A549 treated with Hydrocortisone at 1 μM for 4 hours (cell line): ENCODE measurements around the gene FMO2. TPM values are rescaled to one million over a fixed set of nuclear protein-coding genes. Genes with fewer than 3 reads are reported as not detected.

Experiments used
- total RNA-seq: library from RNA; stranded (reverse); fragments of 200-300 nt; extraction: Qiagen RNA extraction; gene quantifications from 5 replicates; pipeline ENCODE4 v1.2.3, GENCODE V29; 2022

FMO2 gene, protein sequence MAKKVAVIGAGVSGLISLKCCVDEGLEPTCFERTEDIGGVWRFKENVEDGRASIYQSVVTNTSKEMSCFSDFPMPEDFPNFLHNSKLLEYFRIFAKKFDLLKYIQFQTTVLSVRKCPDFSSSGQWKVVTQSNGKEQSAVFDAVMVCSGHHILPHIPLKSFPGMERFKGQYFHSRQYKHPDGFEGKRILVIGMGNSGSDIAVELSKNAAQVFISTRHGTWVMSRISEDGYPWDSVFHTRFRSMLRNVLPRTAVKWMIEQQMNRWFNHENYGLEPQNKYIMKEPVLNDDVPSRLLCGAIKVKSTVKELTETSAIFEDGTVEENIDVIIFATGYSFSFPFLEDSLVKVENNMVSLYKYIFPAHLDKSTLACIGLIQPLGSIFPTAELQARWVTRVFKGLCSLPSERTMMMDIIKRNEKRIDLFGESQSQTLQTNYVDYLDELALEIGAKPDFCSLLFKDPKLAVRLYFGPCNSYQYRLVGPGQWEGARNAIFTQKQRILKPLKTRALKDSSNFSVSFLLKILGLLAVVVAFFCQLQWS
- not detected in 5 replicates for total RNA-seq

DNA sequence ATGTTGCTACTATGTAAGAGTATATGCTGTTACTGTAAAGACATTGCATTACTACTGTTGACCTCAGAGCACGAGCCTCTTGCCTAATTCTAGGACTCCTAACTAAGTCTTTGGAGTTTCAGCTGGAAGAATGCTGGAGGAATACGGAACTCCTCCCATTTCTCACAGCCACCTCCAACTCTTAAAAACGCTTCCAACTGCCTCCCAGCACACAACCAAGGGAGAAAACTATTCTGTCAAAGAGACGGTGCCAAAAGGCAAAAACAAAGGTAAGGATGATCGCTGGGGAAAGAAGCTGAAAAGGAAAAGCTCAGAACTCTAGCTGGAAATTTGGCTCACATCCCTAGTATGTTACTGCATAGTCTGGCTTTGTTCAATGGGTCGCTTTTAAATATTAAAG, at the start of gene FMO2:
Gene FMO2, plus strand, starts transcription at position 210 of the 400 bp plus-strand sequence. CDS start 414 bp downstream, outside the sequence.

DNA sequence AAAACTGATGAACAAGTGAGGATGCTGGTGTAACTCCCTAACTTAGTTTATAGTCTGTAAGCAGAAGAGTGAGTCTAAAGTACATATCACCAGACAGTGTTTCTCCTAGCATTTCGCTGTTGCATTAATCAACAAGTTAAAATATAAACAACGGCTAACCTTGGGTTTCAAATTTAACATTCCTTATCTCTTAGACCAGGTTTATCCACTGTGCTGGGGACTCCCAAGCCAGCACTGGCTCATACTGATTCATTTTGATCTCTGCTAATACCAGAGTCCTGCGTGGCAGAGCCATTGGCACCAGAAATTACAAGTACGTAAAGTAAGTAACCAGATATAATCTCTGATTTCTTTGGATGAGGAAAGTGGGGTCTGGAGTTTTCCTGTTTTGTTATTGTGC, 63.2 kb downstream of the FMO2 start, which contains the start of gene FMO1:
Gene FMO1, plus strand, starts transcription at position 193 of the 400 bp plus-strand sequence. CDS start 9,594 bp downstream, outside the sequence.

Other genes with a start within 250 kb of the FMO2 start
- not detected in 5 replicates for gene MROH9, start 249.8 kb upstream of the FMO2 start, total RNA-seq
- gene FMO3, start 94.4 kb upstream of the FMO2 start, total RNA-seq, result not detected in 5 replicates
- gene FMO1, start 63.2 kb downstream of the FMO2 start, total RNA-seq, result not detected in 5 replicates
- 0.27 to 0.67 TPM (median 0.43 TPM) in 5 replicates for gene FMO4, start 128.9 kb downstream of the FMO2 start, total RNA-seq